IMR-90 (cell line): ENCODE results near the gene CACNA2D3. TPM values are rescaled to one million over a fixed set of nuclear protein-coding genes. Genes with fewer than 3 reads are reported as not detected.

Experiments
- ATAC-seq: fragments of 200-7000 bp; cut with Tn5 transposase; 2 replicates; pipeline ENCODE4 v1.9.1; 2020; ENCODE audit warnings: low read depth, mild to moderate bottlenecking, moderate library complexity
- BruUV-seq: library from RNA; stranded (reverse); fragments of 400-500 nt; replicated peaks from 2 replicates; lab custom pipeline; 2021; lab: Mats Ljungman, UMichigan
- CTCF ChIA-PET: fragments of 300-600 bp; formaldehyde crosslinking; extraction: SDS; loops from one replicate; lab custom pipeline; 2021; ENCODE audit warnings: antibody characterized with exemption; lab: Yijun Ruan, JAX
- POLR2A ChIA-PET: fragments of 300-600 bp; sonication (Branson Sonifier 250); formaldehyde crosslinking; loops from one replicate; lab custom pipeline; 2022; ENCODE audit warnings: antibody characterized with exemption; ENCODE audit not compliant: unreplicated experiment; lab: Charles Lee
- DNase-seq: peaks from one replicate; pipeline ENCODE4 v3.0.0; 2013
- H2AFZ ChIP-seq: replicated peaks from 2 replicates; pipeline ENCODE3; 2013; ENCODE audit warnings: low read length, mild to moderate bottlenecking; ENCODE audit not compliant: poor library complexity
- H2AK5ac ChIP-seq: 2 replicates; pipeline ENCODE4 v1.6.1; 2013; ENCODE audit warnings: low read depth, low read length, inconsistent platforms
- H2AK9ac ChIP-seq: replicated peaks from 2 replicates; pipeline ENCODE3; 2013; ENCODE audit warnings: mild to moderate bottlenecking, low read depth, low read length, moderate library complexity; ENCODE audit not compliant: poor library complexity
- H2BK120ac ChIP-seq: 2 replicates; pipeline ENCODE4 v1.6.1; 2013; ENCODE audit warnings: low read depth, low read length, inconsistent platforms
- H2BK15ac ChIP-seq: 3 replicates; pipeline ENCODE4 v1.6.1; 2013; ENCODE audit warnings: low read depth, low read length, inconsistent platforms
- H2BK20ac ChIP-seq: 2 replicates; pipeline ENCODE4 v1.6.1; 2013; ENCODE audit warnings: low read depth, mild to moderate bottlenecking, inconsistent platforms, low read length, moderate library complexity
- H2BK5ac ChIP-seq: 2 replicates; pipeline ENCODE4 v1.6.1; 2013; ENCODE audit warnings: mild to moderate bottlenecking, low read depth, low read length, inconsistent platforms; ENCODE audit not compliant: poor library complexity, severe bottlenecking
- H3K14ac ChIP-seq: replicated peaks from 2 replicates; pipeline ENCODE4 v1.6.1; 2013; ENCODE audit warnings: low read depth, low read length, inconsistent platforms
- H3K18ac ChIP-seq: 2 replicates; pipeline ENCODE4 v1.6.1; 2013; ENCODE audit warnings: low read depth, low read length, control low read depth
- H3K23ac ChIP-seq: 2 replicates; pipeline ENCODE4 v1.6.1; 2013; ENCODE audit warnings: low read depth, low read length, inconsistent platforms
- H3K27ac ChIP-seq: 2 replicates; pipeline ENCODE4 v1.5.1; 2013; ENCODE audit warnings: mild to moderate bottlenecking, control low read depth, low read length; ENCODE audit not compliant: insufficient read depth
- H3K27me3 ChIP-seq: 2 replicates; pipeline ENCODE4 v1.6.1; 2013; ENCODE audit warnings: low read length; ENCODE audit not compliant: control insufficient read depth, insufficient read depth
- H3K36me3 ChIP-seq: 2 replicates; pipeline ENCODE4 v1.6.1; 2013; ENCODE audit warnings: low read length, mixed read lengths; ENCODE audit not compliant: control insufficient read depth, insufficient read depth
- H3K4ac ChIP-seq: 2 replicates; pipeline ENCODE4 v1.6.1; 2013; ENCODE audit warnings: low read depth, low read length, inconsistent platforms
- H3K4me1 ChIP-seq: 2 replicates; pipeline ENCODE4 v1.6.1; 2013; ENCODE audit warnings: low read length, mixed read lengths; ENCODE audit not compliant: control insufficient read depth, insufficient read depth
- H3K4me2 ChIP-seq: 2 replicates; pipeline ENCODE4 v1.6.1; 2013; ENCODE audit warnings: low read depth, mild to moderate bottlenecking, control low read depth, low read length, moderate library complexity
- H3K4me3 ChIP-seq: 2 replicates; pipeline ENCODE4 v1.5.1; 2013; ENCODE audit warnings: low read depth, mild to moderate bottlenecking, control low read depth, low read length, moderate library complexity; ENCODE audit not compliant: insufficient read depth
- H3K56ac ChIP-seq: 2 replicates; pipeline ENCODE4 v1.6.1; 2013; ENCODE audit warnings: low read length, inconsistent platforms; ENCODE audit not compliant: insufficient read depth; ENCODE audit errors: extremely low read depth
- H3K79me1 ChIP-seq, 2 experiments: 2 replicates each; pipeline ENCODE4 v1.6.1; 2013; ENCODE audit warnings: low read length in 2 of 2, inconsistent platforms in 1 of 2, low read depth in 1 of 2
- H3K9ac ChIP-seq: 2 replicates; pipeline ENCODE4 v1.6.1; 2013; ENCODE audit warnings: low read depth, low read length, control low read depth
- H3K9me1 ChIP-seq: 2 replicates; pipeline ENCODE4 v1.6.1; 2013; ENCODE audit warnings: low read length, inconsistent platforms; ENCODE audit not compliant: insufficient read depth
- H3K9me3 ChIP-seq: 2 replicates; pipeline ENCODE4 v1.6.1; 2013; ENCODE audit warnings: low read length; ENCODE audit not compliant: control insufficient read depth, insufficient read depth
- H4K20me1 ChIP-seq: 2 replicates; pipeline ENCODE4 v1.6.1; 2013; ENCODE audit warnings: low read length, inconsistent platforms; ENCODE audit not compliant: insufficient read depth
- H4K5ac ChIP-seq: 2 replicates; pipeline ENCODE4 v1.6.1; 2013; ENCODE audit warnings: mild to moderate bottlenecking, low read depth, low read length, control low read depth
- H4K8ac ChIP-seq, 2 experiments: 2 replicates each; pipeline ENCODE4 v1.6.1; 2013; ENCODE audit warnings: low read depth in 2 of 2, low read length in 2 of 2, control low read depth in 1 of 2, inconsistent platforms in 1 of 2
- H4K91ac ChIP-seq: 2 replicates; pipeline ENCODE4 v1.6.1; 2013; ENCODE audit warnings: low read depth, low read length, inconsistent platforms; ENCODE audit not compliant: insufficient read depth
- BHLHE40 ChIP-seq: fragments of 150-350 bp; IDR thresholded peaks from 2 replicates; pipeline ENCODE4 v1.6.1; 2016; ENCODE audit warnings: mild to moderate bottlenecking, low read depth, low read length
- CEBPB ChIP-seq: IDR thresholded peaks from 2 replicates; pipeline ENCODE4 v1.6.1; 2012; ENCODE audit warnings: low read depth, low read length, improper control_type of control experiment
- CHD1 ChIP-seq: IDR thresholded peaks from 2 replicates; pipeline ENCODE4 v1.6.1; 2012; ENCODE audit warnings: low read depth, low read length, improper control_type of control experiment
- MAFK ChIP-seq: IDR thresholded peaks from 2 replicates; pipeline ENCODE4 v1.6.1; 2012; ENCODE audit warnings: low read depth, low read length, improper control_type of control experiment
- MAZ ChIP-seq: IDR thresholded peaks from 2 replicates; pipeline ENCODE4 v1.6.1; 2012; ENCODE audit warnings: low read depth, mild to moderate bottlenecking, low read length, improper control_type of control experiment, moderate library complexity, borderline replicate concordance
- MXI1 ChIP-seq: IDR thresholded peaks from 2 replicates; pipeline ENCODE4 v1.6.1; 2012; ENCODE audit warnings: low read depth, mild to moderate bottlenecking, low read length, moderate library complexity, borderline replicate concordance
- NFE2L2 ChIP-seq: fragments of 150-350 bp; IDR thresholded peaks from 2 replicates; pipeline ENCODE4 v1.6.1; 2016; ENCODE audit warnings: low read depth, mild to moderate bottlenecking, low read length
- RAD21 ChIP-seq: IDR thresholded peaks from 2 replicates; pipeline ENCODE4 v1.6.1; 2012; ENCODE audit warnings: low read length, improper control_type of control experiment
- RCOR1 ChIP-seq: IDR thresholded peaks from 2 replicates; pipeline ENCODE4 v1.6.1; 2012; ENCODE audit warnings: mild to moderate bottlenecking, low read length, improper control_type of control experiment; ENCODE audit not compliant: insufficient replicate concordance
- RFX5 ChIP-seq: IDR thresholded peaks from 2 replicates; pipeline ENCODE4 v1.8.0; 2012; ENCODE audit warnings: low read depth, mild to moderate bottlenecking, low read length, moderate library complexity
- dilution Hi-C: fragments of 300-500 bp; cut with HindIII; formaldehyde crosslinking; loops from one replicate; pipeline ENCODE4 v1.14.3; 2018; ENCODE audit warnings: low sequenced_read_pairs; ENCODE audit not compliant: unreplicated experiment
- in situ Hi-C: fragments of 300-500 bp; cut with MboI; formaldehyde crosslinking; loops from 3 replicates; pipeline ENCODE4 v1.14.3; 2019; ENCODE audit warnings: low sequenced_read_pairs, inconsistent platforms, mixed read lengths
- intact Hi-C: fragments of 100-400 bp; cut with micrococcal nuclease; formaldehyde crosslinking; loops from 2 replicates; pipeline ENCODE4 v1.10.0; 2022
- polyA plus RNA-seq, 3 experiments: library from polyadenylated mRNA; depleted of rRNA; stranded (reverse); fragments of >200 nt; gene quantifications; 2 replicates each; pipeline ENCODE4 v1.2.3, GENCODE V29; 2012; ENCODE audit warnings: low replicate concordance in 1 of 3
- total RNA-seq: library from RNA; depleted of rRNA; stranded (reverse); fragments of >200 nt; gene quantifications from 2 replicates; pipeline ENCODE4 v1.2.3, GENCODE V29; 2012
- TF ChIP-seq, protein P1 (sequence below): fragments of 150-350 bp; IDR thresholded peaks from 2 replicates; pipeline ENCODE4 v1.6.1; 2017; ENCODE audit warnings: mild to moderate bottlenecking, antibody characterized with exemption, low read length, low read depth
- TF ChIP-seq, protein P2 (sequence below): fragments of 150-350 bp; IDR thresholded peaks from 2 replicates; pipeline ENCODE4 v1.6.1; 2016; ENCODE audit warnings: low read depth, mild to moderate bottlenecking, low read length, moderate library complexity, borderline replicate concordance
- TF ChIP-seq, protein P3 (sequence below): conservative IDR thresholded peaks from 2 replicates; pipeline ENCODE4 v1.5.1; 2012; ENCODE audit warnings: mild to moderate bottlenecking, low read depth, low read length, improper control_type of control experiment

Gene CACNA2D3
- total and polyA plus RNA-seq, 2 of the 4 experiments (the other 2 are of a cell fraction), result 0.36 to 0.41 TPM

DNA sequence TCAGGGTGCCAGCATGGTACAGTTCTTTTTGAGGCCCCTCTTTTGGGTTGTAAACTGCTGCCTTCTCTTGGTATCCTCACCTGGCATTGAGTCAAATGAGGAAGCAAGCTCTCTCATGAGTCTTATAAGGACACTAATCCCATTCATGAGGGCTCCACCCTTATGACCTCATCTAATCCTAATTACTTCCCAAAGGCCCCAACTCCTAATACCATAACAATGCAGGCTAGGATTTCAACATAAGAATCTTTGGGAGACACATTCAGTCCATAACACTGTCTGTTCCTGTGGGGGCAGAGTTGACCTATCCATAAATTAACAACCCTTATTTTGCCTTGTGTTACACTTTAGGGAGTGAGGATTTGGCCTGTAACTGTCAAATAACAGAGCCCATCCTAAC lies 527.2 kb downstream of the CACNA2D3 start:
- Histone ChIP-seq H3K23ac (no peak overlapping the region), H3K27me3 (no peaks in the 10 kb centered on the region), H3K9me3 (no peaks in the 10 kb centered on the region; the same call in 1 of the 2 replicates), H2AFZ (no peak overlapping the region), H3K56ac (no peak overlapping the region), H2BK5ac (no peak overlapping the region), H3K4me2 (no peak overlapping the region), H3K9me1 (no peaks in the 10 kb centered on the region), H3K4ac (no peak overlapping the region), H2BK15ac (no peak overlapping the region), H2AK9ac (no peak overlapping the region), H2BK20ac (no peak overlapping the region), H4K8ac (no peak overlapping the region), H4K20me1 (no peaks in the 10 kb centered on the region), H4K91ac (no peak overlapping the region), H3K9ac (no peak overlapping the region), H2BK120ac (no peak overlapping the region), H2AK5ac (no peak overlapping the region), H3K79me1 (no peaks in the 10 kb centered on the region), H3K27ac (no peak overlapping the region), H3K36me3 (no peaks in the 10 kb centered on the region), H3K18ac (no peak overlapping the region), H3K4me1 (no peaks in the 10 kb centered on the region), H3K14ac (no peak overlapping the region), H3K4me3 (no peak overlapping the region), H4K5ac (no peak overlapping the region)
- BruUV-seq, result no TSS peak
- intact Hi-C loops (no loop called here), dilution Hi-C loops (no loop called here), in situ Hi-C loops (no loop called here)
- DNase-seq (no peak), ATAC-seq (no peak)
- ChIA-PET CTCF (no interaction called here), POLR2A (no interaction called here)
- TF ChIP-seq BHLHE40 (no peak), RFX5 (no peak), MXI1 (no peak), RCOR1 (no peak), CHD1 (no peak), MAZ (no peak), CEBPB (no peak), MAFK (no peak), RAD21 (no peak), NFE2L2 (no peak)
- TF ChIP-seq, protein P1, sequence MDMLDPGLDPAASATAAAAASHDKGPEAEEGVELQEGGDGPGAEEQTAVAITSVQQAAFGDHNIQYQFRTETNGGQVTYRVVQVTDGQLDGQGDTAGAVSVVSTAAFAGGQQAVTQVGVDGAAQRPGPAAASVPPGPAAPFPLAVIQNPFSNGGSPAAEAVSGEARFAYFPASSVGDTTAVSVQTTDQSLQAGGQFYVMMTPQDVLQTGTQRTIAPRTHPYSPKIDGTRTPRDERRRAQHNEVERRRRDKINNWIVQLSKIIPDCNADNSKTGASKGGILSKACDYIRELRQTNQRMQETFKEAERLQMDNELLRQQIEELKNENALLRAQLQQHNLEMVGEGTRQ, result no peak
- TF ChIP-seq, protein P2, sequence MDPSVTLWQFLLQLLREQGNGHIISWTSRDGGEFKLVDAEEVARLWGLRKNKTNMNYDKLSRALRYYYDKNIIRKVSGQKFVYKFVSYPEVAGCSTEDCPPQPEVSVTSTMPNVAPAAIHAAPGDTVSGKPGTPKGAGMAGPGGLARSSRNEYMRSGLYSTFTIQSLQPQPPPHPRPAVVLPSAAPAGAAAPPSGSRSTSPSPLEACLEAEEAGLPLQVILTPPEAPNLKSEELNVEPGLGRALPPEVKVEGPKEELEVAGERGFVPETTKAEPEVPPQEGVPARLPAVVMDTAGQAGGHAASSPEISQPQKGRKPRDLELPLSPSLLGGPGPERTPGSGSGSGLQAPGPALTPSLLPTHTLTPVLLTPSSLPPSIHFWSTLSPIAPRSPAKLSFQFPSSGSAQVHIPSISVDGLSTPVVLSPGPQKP, result no peak
- TF ChIP-seq, protein P3, sequence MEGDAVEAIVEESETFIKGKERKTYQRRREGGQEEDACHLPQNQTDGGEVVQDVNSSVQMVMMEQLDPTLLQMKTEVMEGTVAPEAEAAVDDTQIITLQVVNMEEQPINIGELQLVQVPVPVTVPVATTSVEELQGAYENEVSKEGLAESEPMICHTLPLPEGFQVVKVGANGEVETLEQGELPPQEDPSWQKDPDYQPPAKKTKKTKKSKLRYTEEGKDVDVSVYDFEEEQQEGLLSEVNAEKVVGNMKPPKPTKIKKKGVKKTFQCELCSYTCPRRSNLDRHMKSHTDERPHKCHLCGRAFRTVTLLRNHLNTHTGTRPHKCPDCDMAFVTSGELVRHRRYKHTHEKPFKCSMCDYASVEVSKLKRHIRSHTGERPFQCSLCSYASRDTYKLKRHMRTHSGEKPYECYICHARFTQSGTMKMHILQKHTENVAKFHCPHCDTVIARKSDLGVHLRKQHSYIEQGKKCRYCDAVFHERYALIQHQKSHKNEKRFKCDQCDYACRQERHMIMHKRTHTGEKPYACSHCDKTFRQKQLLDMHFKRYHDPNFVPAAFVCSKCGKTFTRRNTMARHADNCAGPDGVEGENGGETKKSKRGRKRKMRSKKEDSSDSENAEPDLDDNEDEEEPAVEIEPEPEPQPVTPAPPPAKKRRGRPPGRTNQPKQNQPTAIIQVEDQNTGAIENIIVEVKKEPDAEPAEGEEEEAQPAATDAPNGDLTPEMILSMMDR, result no peak
